Cerebellar nuclear complex (tissue), 1 donor: ENCODE results near the gene ZNF425.
"Not testable (repeated sequence)": the region's sequence is repeated elsewhere in the genome, so short reads cannot be mapped to it uniquely, and the experiment has no call there.

ENCODE experiments used
- DNase-seq, 2 experiments: peaks; one replicate each; lab custom pipeline; 2025; lab: John Stamatoyannopoulos, UW

Gene ZNF425

DNA sequence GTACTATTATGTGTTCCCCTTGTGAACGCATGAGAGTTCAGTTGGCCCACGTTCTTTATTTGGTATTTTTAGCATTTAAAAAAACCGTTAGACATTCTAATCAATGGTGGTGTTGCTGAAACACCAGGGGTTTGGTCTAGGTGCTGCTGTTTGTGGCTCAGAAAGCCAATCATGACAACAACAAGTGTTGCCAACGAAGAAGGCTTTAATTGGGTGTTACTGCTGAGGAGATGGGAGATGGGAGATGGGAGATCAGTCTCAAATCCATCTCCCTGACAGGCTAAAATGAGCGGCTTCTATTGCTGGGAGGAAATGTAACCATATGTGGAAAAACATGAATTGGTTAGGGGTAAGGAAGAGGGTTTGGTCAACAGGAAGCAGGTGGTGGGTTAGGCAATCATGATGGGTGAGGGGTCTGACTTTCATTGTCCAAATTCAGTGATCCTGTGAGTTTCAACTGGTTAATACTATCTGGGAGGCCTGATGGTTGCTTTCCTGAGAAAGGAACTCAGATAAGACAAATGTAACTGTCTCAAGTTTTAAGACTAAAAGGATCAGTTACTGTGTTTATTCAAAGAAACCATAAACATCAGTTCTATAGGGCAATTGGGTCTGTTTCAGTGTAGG lies 4.6 kb upstream of the ZNF425 start:
- DNase-seq = no peak

DNA sequence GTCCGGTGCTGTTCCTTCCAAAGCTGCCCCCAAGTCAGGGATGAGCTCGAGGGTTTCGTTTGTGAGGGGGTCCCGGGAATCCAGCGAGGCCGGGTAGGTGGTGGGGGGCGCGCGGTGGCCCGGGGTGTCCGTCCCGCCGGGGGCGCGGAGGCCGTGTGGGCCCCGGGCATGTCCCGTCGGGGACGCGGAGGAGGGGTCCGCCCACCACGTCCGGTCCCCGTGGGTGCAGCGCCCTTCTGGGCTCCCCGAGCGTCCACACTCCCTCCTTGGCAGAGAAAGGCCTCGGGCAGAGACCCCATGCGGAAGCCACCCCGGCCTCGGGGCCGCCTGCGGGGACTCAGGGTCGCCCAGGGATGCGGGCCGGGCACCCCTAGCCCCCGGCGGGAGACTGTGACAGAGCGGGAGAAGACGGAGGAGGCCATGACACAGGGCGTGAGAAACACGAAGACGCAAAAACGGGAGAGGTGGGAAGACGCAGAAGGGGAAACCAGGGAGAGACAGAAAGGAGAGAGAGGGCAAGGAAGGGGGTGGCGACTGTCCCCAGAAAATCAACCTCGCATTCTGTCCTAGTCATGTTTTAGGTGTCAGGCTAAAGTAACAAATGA lies 640 bp upstream of the ZNF425 start:
- DNase-seq = no peak

DNA sequence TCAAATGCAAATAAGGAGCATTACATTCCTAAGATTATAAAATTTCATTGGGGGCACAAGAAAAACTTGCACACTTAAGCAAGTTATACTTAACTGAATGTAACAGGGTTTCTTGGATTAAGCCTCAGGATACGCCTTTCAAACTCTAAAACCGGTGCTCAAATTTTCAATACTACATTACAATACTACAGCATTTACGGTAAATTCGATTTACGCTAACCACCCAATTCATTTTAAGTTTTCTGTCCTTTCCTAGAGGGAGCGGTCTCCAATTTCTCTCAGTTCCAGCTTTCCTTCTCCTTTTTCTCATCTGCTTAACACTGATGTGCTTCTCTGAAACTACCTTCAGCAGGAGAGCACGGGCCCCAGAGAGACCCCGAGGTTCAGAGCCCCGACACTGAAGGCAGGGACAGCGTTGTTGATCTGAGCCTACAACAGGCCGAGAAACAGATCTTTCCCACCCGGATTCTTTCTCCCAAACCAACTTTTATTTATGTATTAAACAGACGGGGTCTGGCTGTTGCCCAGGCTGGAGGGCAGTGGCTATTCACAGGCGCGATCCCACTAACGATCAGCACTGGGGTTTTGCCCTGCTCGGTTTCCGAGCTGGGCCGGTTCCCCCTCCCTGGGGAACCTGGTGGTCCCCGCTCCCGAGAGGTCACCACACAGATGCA lies 798 bp downstream of the ZNF425 start:
- no peak for DNase-seq

DNA sequence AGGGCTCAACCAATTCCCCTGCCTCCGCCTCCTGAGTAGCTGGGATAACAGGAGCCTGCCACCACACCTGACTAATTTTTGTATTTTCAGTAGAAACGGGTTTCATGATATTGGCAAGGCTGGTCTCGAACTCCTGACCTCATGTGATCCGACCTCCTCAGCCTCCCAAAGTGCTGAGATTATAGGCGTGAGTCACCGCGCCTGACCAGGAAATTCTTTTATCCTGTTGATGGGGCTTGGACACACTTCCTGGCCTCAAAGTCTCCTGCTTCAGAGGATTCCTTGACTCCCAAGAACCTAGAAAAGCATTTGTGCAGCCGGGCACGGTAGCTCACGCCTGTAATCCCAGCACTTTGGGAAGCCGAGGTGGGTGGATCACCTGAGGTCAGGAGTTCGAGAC lies 16.2 kb downstream of the ZNF425 start:
- no peak for DNase-seq

DNA sequence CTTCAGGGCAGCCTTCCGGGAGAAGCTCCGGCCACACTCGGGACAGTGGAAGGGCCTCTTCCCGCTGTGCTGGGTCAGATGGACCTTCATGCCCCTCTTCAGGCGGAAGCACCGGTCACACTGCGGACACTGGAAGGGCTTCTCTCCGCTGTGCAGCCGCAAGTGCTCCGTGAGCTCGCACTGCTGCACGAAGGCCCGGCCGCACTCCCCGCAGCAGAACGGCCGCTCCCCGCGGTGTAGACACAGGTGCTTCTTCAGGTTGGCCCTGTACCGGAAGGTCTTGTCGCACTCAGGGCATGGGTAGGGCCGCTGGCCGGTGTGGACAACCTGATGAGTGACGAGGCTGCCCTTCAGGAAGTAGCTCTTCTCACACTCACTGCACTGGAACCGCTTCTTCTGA lies 21.4 kb downstream of the ZNF425 start:
- DNase-seq = no peak

DNA sequence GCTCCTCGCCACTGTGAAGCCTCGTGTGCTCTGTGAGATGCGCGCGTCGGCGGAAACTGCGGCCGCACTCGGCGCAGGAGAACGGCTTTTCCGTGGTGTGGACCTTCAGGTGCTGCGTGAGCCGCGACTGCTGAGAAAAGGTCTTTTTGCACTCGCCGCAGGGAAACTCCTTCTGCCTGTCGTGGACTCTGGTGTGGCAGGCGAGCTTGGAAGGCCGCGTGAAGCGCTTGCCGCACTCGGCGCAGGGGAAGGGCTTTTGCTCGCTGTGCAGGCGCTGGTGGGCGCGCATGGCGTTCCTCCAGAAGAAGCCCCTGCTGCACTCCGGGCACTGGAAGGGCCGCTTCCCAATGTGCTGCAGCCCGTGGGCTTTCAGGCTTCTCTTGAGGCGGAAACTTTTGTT lies 21.9 kb downstream of the ZNF425 start:
- DNase-seq = no peak

DNA sequence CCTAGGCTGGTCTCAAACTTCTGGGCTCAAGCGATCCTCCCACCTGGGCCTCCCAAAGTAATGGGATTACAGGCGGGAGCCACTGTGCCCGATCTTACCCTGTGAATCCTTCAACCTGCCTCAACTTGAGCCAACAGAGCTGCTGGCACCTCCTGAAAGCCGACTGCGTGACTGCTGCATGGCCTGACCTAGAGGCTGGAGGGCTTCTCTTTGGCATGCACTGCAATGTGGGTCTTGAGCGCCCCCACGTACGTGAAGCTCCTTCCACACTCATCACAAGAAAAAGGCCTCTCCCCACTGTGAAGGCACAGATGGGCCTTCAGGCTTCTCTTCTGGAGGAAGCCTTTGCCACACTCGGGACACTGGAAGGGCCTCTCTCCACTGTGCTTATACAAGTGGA lies 22.7 kb downstream of the ZNF425 start:
- DNase-seq = no peak

DNA sequence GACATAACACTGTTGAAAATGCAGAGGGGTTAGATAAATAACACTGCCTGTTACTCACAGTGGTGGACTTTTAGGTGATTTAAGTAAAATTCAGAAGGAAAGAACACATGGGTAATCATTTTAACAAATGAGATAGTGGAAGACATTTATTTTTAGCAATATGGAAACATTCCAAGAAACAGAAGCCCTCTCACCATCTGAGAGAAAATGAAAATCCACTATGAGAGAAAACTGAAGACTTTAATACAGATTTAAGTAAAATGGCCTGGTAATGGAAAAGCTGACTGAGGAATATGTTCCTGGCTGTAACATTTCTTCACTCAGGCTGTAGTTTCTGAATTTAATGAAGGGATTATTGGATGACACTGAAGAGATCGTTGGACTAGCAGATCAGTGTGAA lies 23.5 kb downstream of the ZNF425 start:
- no peak for DNase-seq

DNA sequence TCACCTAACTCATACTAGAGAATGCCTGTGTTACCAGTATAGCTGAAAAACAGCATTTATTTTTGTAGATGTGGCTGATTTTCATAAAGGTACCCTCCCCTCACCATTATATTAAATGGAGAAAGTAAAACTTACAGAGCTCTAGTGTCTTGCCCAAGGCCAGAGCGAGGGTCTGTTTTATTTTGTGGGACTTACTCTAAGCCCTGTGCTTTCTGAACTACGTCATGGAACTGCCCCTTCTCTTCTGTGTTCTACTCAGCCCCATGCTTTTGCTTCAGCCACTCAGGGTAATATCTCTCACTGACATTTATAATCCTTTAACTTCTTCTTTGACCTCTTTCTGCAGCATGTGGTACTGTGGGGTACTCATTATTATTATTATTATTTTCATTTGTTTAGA lies 25.3 kb downstream of the ZNF425 start:
- no peak for DNase-seq

DNA sequence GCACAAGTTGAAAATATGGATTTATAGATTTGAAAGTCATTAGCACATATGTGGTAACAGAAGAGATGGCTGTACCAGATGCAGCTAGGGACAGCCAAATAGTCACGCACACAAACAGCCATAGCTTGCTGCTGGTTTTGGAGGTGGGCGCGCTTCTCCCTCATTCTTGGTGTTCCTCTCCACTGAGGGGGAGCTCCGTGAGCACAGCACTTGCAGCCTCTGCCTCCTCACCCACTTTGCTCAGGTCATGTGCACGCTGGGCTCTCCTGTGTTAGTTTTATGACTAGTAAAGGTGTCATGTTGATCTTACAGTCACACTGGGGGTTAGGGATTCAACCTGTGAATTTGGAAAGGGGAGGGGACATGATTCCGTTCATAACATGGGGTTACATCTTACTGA lies 27.1 kb downstream of the ZNF425 start:
- DNase-seq = no peak

DNA sequence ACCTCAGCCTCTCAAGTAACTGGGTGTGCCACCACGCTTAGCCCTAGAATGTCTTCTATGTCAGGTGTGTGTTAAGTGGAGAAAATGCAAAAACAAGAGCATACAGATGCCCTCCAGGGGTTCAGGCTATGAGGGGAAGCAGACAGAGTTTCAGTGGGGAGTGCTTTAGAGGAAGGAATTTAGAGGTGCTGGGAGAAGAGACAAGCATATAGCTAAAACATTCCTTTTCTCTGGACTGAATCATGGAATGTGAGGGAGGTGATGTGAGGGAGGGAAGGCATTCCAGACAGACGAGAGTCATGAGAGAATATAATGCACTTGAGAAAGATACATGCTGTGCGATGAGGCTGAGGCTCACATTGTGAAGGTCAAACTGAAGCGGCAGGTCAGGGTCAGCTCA lies 29.0 kb downstream of the ZNF425 start:
- DNase-seq = no peak

DNA sequence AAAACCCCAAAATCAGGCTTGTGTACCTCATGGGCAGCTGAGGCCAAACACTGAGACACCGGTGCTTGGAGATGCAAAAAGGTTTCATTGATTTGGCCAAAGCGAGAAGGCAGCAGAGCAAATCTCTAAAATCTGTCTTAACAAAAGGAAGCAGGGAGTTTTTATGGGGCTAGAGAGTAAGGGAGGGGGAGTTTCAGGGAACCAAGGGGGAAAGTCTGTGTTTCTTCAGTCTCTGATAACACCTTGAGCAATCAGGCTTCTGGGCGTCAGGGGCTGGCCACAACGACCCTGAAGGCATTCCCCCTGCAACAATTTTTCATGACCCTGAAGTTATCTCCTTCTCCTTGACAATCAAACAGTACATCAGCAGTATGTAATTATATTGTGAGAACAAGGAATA lies 32.9 kb downstream of the ZNF425 start:
- no peak for DNase-seq

DNA sequence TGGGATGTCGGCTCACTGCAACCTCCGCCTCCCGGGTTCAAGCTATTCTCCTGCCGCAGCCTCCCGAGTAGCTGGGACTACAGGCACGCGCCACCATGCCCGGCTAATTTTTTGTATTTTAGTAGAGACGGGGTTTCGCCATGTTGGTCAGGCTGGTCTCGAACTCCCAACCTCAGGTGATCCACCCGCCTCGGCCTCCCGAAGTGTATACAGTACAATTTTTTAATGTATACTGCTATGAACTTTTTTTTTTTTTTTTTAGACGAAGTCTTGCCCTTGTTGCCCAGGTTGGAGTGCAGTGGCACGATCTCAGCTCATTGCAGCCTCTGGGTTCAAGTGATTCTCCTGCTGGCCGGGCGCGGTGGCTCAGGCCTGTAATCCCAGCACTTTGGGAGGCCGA lies 33.9 kb downstream of the ZNF425 start:
- not testable (repeated sequence) for DNase-seq

DNA sequence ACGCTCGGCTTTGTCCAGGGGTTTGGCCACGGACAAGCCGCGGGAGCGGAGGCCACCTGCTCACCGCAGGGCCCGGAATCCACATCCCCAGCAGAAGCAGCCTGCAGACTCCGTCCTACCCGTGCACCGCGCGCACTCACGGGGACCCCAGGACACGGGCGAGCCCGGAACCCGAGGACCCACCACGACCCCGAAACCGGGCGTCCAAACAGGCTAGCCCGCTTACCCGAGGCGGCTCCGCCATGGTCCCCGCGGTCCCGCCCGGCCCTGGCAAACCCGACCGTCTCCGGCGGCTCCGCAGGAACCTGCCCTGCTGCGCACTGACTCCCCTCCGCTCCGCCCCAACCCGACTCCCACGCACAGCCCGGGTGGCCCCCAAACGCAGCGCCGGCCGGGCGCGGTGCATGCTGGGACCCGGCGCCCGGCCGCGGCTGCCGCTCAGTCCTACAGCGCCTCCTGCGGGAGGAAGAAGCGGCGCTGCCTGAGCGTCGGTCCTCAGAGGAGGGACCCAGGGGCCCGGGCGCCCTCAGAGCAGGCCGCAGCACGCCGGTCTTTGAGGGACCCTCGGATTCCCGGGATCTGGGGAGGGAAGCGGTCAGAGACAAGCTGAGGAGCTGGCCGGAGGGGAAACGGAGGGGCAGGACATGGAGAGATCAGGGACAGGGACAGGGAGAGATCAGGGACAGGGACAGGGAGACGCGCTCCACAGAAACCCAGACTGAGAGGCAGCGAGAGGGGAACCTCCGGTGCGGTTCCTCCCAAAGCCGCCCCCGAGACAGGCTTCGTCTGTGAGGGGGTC lies 35.5 kb downstream of the ZNF425 start, which contains the start of gene ZNF786:
Gene ZNF786 (minus strand): TSS at position 322 of the 799 bp plus-strand sequence. CDS start 78 bp downstream, at position 244.
- peak in 1 of 2 experiments; percentile 5 for DNase-seq

DNA sequence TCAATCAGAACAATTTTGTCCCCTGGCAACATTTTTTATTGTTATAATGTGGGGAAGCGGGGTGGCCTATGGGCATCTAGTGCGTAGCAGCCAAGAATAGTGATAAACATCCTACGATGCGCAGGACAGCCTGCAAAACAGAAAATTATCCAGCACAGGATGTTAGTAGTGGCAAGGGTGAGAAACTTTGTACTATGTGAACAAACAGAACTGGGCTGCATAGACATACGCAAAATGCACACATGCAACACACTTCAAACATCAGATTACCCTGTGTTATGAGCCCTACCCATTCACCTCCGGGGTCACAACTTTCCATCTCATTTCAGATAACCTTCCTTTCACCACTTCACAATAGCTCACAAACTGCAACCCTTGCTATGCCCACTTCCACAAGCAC lies 38.7 kb downstream of the ZNF425 start:
- DNase-seq = no peak

DNA sequence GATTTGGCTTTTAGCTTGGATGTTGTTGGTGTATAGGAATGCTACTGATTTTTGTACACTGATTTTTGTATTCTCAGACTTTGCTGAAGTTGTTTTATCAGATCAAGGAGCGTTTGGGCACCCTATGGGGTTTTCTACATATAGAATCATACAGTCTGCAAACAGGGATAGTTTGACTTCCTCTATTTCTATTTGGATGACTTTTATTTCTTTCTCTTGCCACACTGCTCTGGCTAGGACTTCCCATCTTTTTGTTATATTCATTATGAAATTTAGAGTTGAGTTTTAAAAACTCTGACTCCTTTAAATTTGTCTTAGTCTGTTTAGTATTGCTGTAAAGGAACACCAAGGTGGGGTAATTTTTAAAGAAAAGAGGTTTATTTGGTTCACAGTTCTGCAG lies 40.3 kb downstream of the ZNF425 start:
- DNase-seq = no peak

DNA sequence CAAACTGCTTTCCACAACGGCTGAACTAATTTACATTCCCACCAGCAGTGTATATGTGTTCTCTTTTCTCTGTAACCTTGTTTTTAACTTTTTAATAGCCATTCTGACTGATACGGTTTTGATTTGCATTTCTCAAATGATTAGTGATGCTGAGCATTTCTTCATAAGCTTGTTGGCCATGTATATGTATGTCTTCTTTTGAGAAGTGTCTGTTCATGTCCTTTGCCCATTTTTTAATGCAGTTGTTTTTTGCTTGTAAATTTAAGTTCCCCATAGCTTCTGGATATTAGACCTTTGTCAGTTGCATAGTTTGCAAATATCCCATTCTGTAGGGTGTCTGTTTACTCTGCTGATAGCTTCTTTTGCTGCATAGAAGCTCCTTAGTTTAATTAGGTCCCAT lies 41.7 kb downstream of the ZNF425 start:
- no peak for DNase-seq

DNA sequence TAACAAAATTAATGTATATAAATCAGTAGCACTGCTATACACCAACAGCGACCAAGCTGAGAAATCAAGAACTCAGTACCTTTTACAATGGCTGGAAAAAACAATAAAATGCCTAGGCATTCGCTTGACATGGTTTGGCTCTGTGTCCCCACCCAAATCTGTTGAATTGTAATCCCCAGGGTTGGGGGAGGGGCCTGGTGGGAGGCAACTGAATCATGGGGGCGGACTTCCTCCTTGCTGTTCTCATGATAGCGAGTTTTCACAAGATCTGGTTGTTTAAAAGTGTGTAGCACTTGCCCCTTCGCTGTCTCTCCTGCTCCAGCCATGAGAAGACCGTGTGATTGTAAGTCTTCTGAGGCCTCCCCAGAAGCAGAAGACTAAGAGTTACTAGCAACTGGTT lies 44.2 kb downstream of the ZNF425 start:
- no peak for DNase-seq

DNA sequence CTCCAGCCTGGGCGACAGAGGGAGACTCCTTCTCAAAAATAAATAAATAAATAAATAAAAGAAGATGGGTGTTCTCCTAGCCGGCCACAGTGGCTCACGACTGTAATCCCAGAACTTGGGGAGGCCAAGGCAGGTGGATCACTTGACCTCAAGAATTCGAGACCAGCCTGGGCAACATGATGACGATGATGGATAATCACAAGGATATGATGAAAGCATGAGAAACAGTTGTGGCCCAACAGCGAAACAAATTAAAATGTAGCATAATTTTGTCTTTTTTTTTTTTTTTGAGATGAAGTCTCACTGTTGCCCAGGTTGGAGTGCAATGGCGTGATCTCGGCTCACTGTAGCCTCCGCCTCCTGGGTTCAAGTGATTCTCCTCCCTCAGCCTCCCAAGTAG lies 48.5 kb downstream of the ZNF425 start:
- DNase-seq = no peak

DNA sequence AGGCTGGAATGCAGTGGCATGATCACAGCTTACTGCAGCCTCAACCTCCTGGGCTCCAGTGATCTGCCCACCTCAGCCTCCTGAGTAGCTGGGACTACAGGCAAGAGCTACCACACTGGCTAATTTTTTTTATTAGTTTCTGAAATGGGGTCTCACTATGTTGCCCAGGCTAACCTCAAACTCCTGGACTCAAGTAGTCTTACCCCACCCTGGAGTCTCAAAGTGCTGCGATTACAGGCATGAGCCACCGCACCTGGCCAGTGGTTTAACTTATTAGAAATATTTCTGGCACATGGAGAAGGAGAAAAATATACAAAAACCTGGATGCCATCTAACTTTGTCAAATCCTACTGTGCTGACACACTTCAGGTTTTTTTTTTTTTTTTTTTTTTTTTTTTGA lies 50.8 kb downstream of the ZNF425 start:
- no peak for DNase-seq

DNA sequence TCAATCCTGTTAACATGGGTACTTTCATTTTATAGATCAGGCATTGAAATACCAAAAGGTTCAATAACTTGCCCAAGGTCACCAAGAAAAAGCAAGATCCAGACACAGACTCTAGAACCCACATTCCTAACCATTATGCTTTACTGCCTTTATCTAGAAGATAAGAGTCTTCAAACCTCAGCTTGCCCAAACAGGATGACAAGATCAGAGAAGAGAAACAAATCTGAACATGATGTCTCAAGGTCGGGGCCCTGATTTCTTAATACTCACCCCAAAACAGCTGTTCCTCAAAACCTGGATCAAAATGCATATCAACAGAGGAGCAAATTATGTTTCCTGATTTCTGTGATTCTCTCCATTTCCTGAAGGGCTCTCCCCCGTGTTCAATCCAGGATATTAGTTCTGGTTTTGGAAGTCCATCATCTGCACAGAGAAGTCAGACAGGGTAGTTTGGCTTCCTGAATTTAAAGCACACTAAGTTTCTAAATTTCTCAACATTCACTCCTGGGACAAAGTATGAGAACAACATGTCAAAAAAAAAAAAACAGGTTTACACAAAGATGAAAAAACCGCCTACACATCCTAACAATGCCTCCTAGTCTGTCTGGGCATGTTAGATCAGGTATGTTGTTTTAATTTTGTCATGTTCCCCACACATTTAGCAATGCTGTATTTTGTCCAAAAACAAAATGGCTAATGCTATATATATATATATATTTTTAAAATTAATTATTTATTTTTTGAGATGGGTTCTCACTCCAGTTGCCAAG lies 51.8 kb downstream of the ZNF425 start:
- DNase-seq = no peak

DNA sequence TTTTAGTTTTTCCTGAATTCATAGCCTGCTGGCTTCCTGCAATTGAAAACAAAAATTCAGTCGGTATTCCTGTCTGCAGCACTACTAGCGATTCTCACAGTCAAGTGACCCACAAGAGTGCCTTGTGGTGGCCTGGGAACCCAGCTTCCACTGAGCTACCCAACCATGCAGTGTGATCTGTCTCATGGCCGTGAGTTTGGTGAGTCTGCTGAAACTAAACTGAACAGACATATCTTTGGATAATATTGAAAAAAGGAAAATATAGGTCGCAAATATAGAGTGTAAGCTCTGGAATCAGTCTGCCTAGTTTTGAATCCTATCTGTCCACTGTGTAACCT lies 53.7 kb downstream of the ZNF425 start:
- DNase-seq = no peak
